ENCODE data around the gene SLC25A36.

GRCh38 chr3:140950144-140950543 is 8.5 kb downstream of the SLC25A36 start:
- TF ChIP-seq USF1 (CRISPR knock-in tag; IDR thresholded peaks at IDR 0.05) (no peak), RORB (CRISPR knock-in tag; IDR thresholded peaks at IDR 0.05) (no peak), ELF4 (CRISPR knock-in tag; IDR thresholded peaks at IDR 0.05; ENCODE audit: low read depth) (no peak), SP1 (CRISPR knock-in tag; conservative IDR thresholded peaks at IDR 0.05) (no peak), CTCF (IDR thresholded peaks at IDR 0.05) (no peak), NFE2L1 (CRISPR knock-in tag; IDR thresholded peaks at IDR 0.05) (no peak), AFF4 (CRISPR knock-in tag; IDR thresholded peaks at IDR 0.05; ENCODE audit: borderline replicate concordance) (no peak), TEAD1 (CRISPR knock-in tag; IDR thresholded peaks at IDR 0.05) (no peak), CREB1 (CRISPR knock-in tag; IDR thresholded peaks at IDR 0.05) (no peak), CREM (CRISPR knock-in tag; IDR thresholded peaks at IDR 0.05) (no peak), GABPB1 (CRISPR knock-in tag; IDR thresholded peaks at IDR 0.05) (no peak), ZNF138 (CRISPR knock-in tag; conservative IDR thresholded peaks at IDR 0.05) (no peak)
